Heart left ventricle (tissue), 13 donors: ENCODE results near the gene SLC10A4.

Source experiments
- POLR2A ChIP-seq, 2 donors: fragments of 450-650 bp; IDR thresholded peaks; one replicate each; pipeline ENCODE4 v1.6.1; 2017; ENCODE audit warnings: antibody characterized with exemption in 2 of 2, mild to moderate bottlenecking in 2 of 2, moderate library complexity in 2 of 2
- TF ChIP-seq, protein P1 (sequence below), 12 donors: fragments of 200-600 bp; sonication (generic) in 4 of 12; IDR thresholded peaks; one replicate each; pipeline versions ENCODE4 v1.5.0 to v1.8.0; 2018 to 2022; ENCODE audit warnings: antibody characterized with exemption in 12 of 12, mild to moderate bottlenecking in 5 of 12
- donor health status: ischemic (EF 13 %, LVEDD 7.1; RV severe dilation, severe dysfunction).
- donor health status: DM: no; HTN: yes; CAD: no.
- donor health status: DM: no; HTN: no; CAD: no.
- donor health status: ischemic (EF 25% LVEDD 6.9; RV normal size, moderate dysfunction).
- donor health status: ischemic (EF 25% LVEDD 5.7; RV mildly dilated, moderate dysfunction).
- donor health status: ischemic (EF 35%, LVEDD 5.7; RV mildly dilated, moderate dysfunction).
- donor health status: nonischemic (EF 11% LVEDD 7.7; RV severe dilation, severe dysfunction).
- donor health status: DM: yes; HTN: yes; CAD: no.
- donor health status: PGD.
- donor health status: ischemic (EF 29% LVEDD 5.4; RV normal size, mild dysfunction).
- donor health status: nonischemic (EF 23%, LVEDD 6.1; RV moderate dilation, normal function).

DNA sequence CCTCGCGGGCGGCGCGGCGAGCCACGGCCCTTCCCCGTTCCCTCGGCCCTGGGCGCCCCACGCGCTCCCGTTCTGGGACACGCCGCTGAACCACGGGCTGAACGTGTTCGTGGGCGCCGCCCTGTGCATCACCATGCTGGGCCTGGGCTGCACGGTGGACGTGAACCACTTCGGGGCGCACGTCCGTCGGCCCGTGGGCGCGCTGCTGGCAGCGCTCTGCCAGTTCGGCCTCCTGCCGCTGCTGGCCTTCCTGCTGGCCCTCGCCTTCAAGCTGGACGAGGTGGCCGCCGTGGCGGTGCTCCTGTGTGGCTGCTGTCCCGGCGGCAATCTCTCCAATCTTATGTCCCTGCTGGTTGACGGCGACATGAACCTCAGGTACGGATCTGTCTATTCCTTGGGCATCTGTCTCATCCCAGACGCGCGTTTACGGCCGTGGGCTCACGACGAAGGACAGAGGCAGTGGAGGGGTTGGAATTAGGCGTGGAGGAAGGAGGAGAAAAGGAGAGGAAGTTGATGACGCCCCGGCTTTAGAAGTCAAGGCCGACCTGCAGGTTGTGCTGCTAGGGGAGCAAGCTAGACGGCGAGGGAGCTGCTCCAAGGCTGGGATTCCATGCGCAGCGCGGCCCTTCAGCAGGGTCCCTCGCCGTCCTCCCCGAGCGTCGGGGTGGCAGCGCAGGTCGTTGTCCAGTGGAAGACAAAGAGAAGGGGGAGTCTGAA is 792 bp downstream of the SLC10A4 start:
- TF ChIP-seq, protein P1, sequence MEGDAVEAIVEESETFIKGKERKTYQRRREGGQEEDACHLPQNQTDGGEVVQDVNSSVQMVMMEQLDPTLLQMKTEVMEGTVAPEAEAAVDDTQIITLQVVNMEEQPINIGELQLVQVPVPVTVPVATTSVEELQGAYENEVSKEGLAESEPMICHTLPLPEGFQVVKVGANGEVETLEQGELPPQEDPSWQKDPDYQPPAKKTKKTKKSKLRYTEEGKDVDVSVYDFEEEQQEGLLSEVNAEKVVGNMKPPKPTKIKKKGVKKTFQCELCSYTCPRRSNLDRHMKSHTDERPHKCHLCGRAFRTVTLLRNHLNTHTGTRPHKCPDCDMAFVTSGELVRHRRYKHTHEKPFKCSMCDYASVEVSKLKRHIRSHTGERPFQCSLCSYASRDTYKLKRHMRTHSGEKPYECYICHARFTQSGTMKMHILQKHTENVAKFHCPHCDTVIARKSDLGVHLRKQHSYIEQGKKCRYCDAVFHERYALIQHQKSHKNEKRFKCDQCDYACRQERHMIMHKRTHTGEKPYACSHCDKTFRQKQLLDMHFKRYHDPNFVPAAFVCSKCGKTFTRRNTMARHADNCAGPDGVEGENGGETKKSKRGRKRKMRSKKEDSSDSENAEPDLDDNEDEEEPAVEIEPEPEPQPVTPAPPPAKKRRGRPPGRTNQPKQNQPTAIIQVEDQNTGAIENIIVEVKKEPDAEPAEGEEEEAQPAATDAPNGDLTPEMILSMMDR (IDR thresholded peaks at IDR 0.05): no peak
- TF ChIP-seq POLR2A (IDR thresholded peaks at IDR 0.05): no peak
